Trophoblast cell (in vitro differentiated cells and primary cell): ENCODE results near the gene CTXN1.
"Not testable (repeated sequence)": the region's sequence is repeated elsewhere in the genome, so short reads cannot be mapped to it uniquely, and the experiment has no call there.

ENCODE experiments used
- DNase-seq, 2 donors: peaks; one replicate each; pipeline ENCODE4 v3.0.0-alpha.2; 2016
- H2AFZ ChIP-seq: 2 replicates; pipeline ENCODE4 v1.6.1; 2013; ENCODE audit warnings: low read length, moderate library complexity, mild to moderate bottlenecking; ENCODE audit not compliant: insufficient read depth, poor library complexity
- H2AK5ac ChIP-seq: 2 replicates; pipeline ENCODE4 v1.6.1; 2013; ENCODE audit warnings: mild to moderate bottlenecking, low read length
- H2BK120ac ChIP-seq: 2 replicates; pipeline ENCODE4 v1.6.1; 2013; ENCODE audit warnings: low read length, mild to moderate bottlenecking, moderate library complexity; ENCODE audit not compliant: insufficient read depth, poor library complexity
- H2BK12ac ChIP-seq: 2 replicates; pipeline ENCODE4 v1.6.1; 2013; ENCODE audit warnings: mild to moderate bottlenecking, low read length, moderate library complexity
- H2BK5ac ChIP-seq: 2 replicates; pipeline ENCODE4 v1.6.1; 2013; ENCODE audit warnings: low read length, low read depth, moderate library complexity, mild to moderate bottlenecking; ENCODE audit not compliant: poor library complexity
- H3K14ac ChIP-seq: 2 replicates; pipeline ENCODE4 v1.6.1; 2013; ENCODE audit warnings: mild to moderate bottlenecking, low read length
- H3K18ac ChIP-seq: 2 replicates; pipeline ENCODE4 v1.6.1; 2013; ENCODE audit warnings: mild to moderate bottlenecking, low read length
- H3K23ac ChIP-seq: 2 replicates; pipeline ENCODE4 v1.6.1; 2013; ENCODE audit warnings: low read length
- H3K27ac ChIP-seq: 2 replicates; pipeline ENCODE4 v1.5.1; 2013; ENCODE audit warnings: low read depth, mild to moderate bottlenecking, inconsistent platforms, low read length, moderate library complexity
- H3K27me3 ChIP-seq: 2 replicates; pipeline ENCODE4 v1.6.1; 2013; ENCODE audit warnings: inconsistent platforms, mild to moderate bottlenecking, low read length, moderate library complexity; ENCODE audit not compliant: insufficient read depth
- H3K36me3 ChIP-seq, 2 experiments: 1 replicate in 1 of 2; 2 replicates in 1 of 2; pipeline ENCODE4 v1.6.1; 2013; ENCODE audit warnings: low read length in 2 of 2, mild to moderate bottlenecking in 2 of 2, moderate library complexity in 1 of 2; ENCODE audit not compliant: insufficient read depth in 2 of 2, control insufficient read depth in 1 of 2
- H3K4ac ChIP-seq: 2 replicates; pipeline ENCODE4 v1.6.1; 2013; ENCODE audit warnings: low read depth, mild to moderate bottlenecking, low read length, moderate library complexity
- H3K4me1 ChIP-seq, 2 experiments: 1 replicate in 1 of 2; 2 replicates in 1 of 2; pipeline ENCODE4 v1.6.1; 2013; ENCODE audit warnings: low read length in 2 of 2, mild to moderate bottlenecking in 2 of 2, moderate library complexity in 1 of 2; ENCODE audit not compliant: insufficient read depth in 2 of 2, control insufficient read depth in 1 of 2
- H3K4me2 ChIP-seq: 2 replicates; pipeline ENCODE4 v1.6.1; 2013; ENCODE audit warnings: inconsistent platforms, mild to moderate bottlenecking, low read length, moderate library complexity
- H3K4me3 ChIP-seq: 2 replicates; pipeline ENCODE4 v1.5.1; 2013; ENCODE audit warnings: mild to moderate bottlenecking, low read depth, low read length, inconsistent platforms
- H3K79me1 ChIP-seq: one replicate; pipeline ENCODE4 v1.6.1; 2013; ENCODE audit warnings: low read length
- H3K79me2 ChIP-seq: 2 replicates; pipeline ENCODE4 v1.6.1; 2013; ENCODE audit warnings: low read length, mild to moderate bottlenecking; ENCODE audit not compliant: control insufficient read depth, insufficient read depth, poor library complexity
- H3K9ac ChIP-seq: 2 replicates; pipeline ENCODE4 v1.6.1; 2013; ENCODE audit warnings: mild to moderate bottlenecking, low read length
- H3K9me3 ChIP-seq: 2 replicates; pipeline ENCODE4 v1.6.1; 2013; ENCODE audit warnings: low read depth, mild to moderate bottlenecking, control low read depth, inconsistent platforms, low read length; ENCODE audit not compliant: insufficient read depth
- H4K12ac ChIP-seq: 2 replicates; pipeline ENCODE4 v1.6.1; 2013; ENCODE audit warnings: low read depth, mild to moderate bottlenecking, low read length, moderate library complexity
- H4K8ac ChIP-seq: 2 replicates; pipeline ENCODE4 v1.6.1; 2013; ENCODE audit warnings: low read depth, mild to moderate bottlenecking, low read length, moderate library complexity
- H4K91ac ChIP-seq: one replicate; pipeline ENCODE4 v1.6.1; 2013; ENCODE audit warnings: low read depth, mild to moderate bottlenecking, low read length, moderate library complexity
- WGBS: extraction: QIAGEN DNeasy Blood & Tissue Kit; methylation state at CpG from one replicate; pipeline ENCODE4 v1.1.7; 2013; ENCODE audit warnings: missing lambda C conversion rate; ENCODE audit not compliant: insufficient read length, insufficient coverage; ENCODE audit errors: extremely low coverage; 5-methylcytosine and 5-hydroxymethylcytosine counted together

CTXN1 gene

DNA sequence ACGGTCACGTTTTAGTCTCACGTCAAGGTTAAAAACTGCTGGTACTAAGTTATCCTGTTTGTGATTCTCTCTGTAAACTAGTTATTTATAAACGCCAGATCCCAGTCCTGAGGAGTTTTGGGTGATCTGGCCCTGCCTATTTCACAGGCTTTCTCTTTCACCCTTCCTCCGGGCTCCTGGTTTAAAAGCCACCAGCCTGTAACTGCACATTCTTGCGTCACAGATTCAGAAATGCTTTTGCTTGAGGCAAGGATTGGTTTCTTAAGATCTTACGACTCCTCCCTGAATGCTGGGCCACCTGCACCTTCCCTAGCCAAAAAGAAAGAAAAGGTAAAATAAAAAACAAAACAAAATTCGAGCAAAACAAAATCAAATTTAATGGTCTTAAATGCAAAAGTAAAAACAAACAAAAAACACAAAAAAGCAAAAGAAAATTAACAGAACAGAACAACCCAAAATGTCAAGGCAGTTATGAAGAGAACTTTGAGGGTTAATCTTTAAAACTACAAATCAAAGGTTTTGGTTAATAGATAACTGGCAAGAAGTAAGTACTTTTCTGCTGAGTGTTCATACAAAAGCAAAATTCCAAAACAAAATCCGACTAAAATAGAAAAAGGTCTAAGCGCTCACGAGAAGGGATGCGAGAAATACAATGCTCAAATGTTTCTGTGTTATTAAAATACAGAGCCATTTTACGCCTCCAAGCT, 36.1 kb upstream of the CTXN1 start:
- Histone ChIP-seq H2BK120ac (no peak overlapping the region), H3K9ac (no peak overlapping the region), H3K18ac (no peak overlapping the region), H4K91ac (no peak overlapping the region), H3K27ac (no peak overlapping the region), H2AFZ (no peak overlapping the region), H3K79me1 (peaks cover 4% of the 10 kb centered on the region), H3K4me2 (no peak overlapping the region), H3K14ac (no peak overlapping the region), H3K4ac (no peak overlapping the region), H2BK12ac (no peak overlapping the region), H3K79me2 (no peaks in the 10 kb centered on the region), H3K36me3 (peaks cover 45 to 62% of the 10 kb centered on the region in 2 experiments), H3K4me1 (peaks cover 4 to 11% of the 10 kb centered on the region in 2 experiments), H2BK5ac (no peak overlapping the region), H3K9me3 (no peaks in the 10 kb centered on the region), H3K23ac (no peak overlapping the region), H2AK5ac (no peak overlapping the region), H4K12ac (no peak overlapping the region), H3K4me3 (no peak overlapping the region), H4K8ac (no peak overlapping the region), H3K27me3 (no peaks in the 10 kb centered on the region)
- no CpG with 5 or more reads among the region's 13 CpGs for WGBS
- DNase-seq = peak; percentile 61 to 78

DNA sequence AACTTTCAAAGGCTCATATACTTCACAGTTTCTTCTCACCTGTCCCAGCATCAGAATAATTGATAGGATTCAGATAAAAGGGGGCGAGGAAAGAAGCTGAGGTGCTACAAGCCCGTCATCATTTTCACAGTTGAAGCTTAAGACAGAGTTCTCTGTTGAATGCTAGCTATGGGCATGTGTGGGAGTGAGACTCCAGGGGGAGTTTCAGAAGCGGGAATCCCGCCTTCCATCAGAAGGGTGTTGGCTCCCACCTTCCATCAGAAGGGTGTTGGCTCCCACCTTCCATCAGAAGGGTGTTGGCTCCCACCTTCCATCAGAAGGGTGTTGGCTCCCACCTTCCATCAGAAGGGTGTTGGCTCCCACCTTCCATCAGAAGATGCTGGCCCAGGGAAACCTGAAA, 35.1 kb upstream of the CTXN1 start:
- H3K9me3 ChIP-seq, H2BK12ac ChIP-seq, H3K79me2 ChIP-seq, H4K91ac ChIP-seq, DNase-seq, H2AFZ ChIP-seq, H3K27me3 ChIP-seq, H3K18ac ChIP-seq, H3K4me2 ChIP-seq, H4K8ac ChIP-seq, H3K23ac ChIP-seq, H3K14ac ChIP-seq, H2BK120ac ChIP-seq, H3K27ac ChIP-seq, H4K12ac ChIP-seq, H3K9ac ChIP-seq, H3K4ac ChIP-seq, H2AK5ac ChIP-seq, H3K79me1 ChIP-seq, H3K4me3 ChIP-seq, H2BK5ac ChIP-seq: not testable (repeated sequence)
- peaks cover 38 to 57% of the 10 kb centered on the region in 2 experiments for H3K36me3 ChIP-seq
- peaks cover 4 to 11% of the 10 kb centered on the region in 2 experiments for H3K4me1 ChIP-seq
- no CpG with 5 or more reads among the region's 4 CpGs for WGBS

DNA sequence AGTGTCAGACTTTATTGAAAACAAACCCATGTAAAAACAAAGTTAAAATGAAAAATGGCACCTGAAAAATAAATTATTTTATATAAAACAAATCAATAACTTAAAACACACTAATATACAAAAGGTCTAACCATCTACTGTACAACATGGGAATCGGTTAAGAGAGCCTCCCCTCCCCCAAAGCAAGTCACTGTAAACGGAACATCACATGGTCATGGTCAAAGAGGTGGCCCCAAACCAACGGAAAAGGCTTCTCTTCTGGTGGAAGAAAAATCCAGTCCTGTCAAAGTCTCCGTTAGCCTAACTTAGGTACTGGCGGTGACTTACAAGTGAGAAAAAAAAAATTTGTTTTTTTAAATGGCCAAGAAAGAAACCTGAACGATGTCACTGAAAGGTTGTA, 33.3 kb upstream of the CTXN1 start:
- Histone ChIP-seq H3K4ac (no peak overlapping the region), H3K27ac (no peak overlapping the region), H2BK12ac (no peak overlapping the region), H2BK5ac (no peak overlapping the region), H4K8ac (no peak overlapping the region), H3K79me1 (no peaks in the 10 kb centered on the region), H3K79me2 (no peaks in the 10 kb centered on the region), H3K9me3 (no peaks in the 10 kb centered on the region), H4K12ac (no peak overlapping the region), H3K4me1 (no peaks in the 10 kb centered on the region), H2BK120ac (no peak overlapping the region), H3K27me3 (no peaks in the 10 kb centered on the region), H4K91ac (no peak overlapping the region), H3K36me3 (peaks cover 31 to 43% of the 10 kb centered on the region in 2 experiments), H3K9ac (no peak overlapping the region), H3K4me2 (no peak overlapping the region), H3K14ac (no peak overlapping the region), H2AK5ac (no peak overlapping the region), H2AFZ (no peak overlapping the region), H3K4me3 (no peak overlapping the region), H3K23ac (no peak overlapping the region), H3K18ac (no peak overlapping the region)
- no CpG with 5 or more reads among the region's 6 CpGs for whole genome bisulfite sequencing
- DNase-seq = no peak

DNA sequence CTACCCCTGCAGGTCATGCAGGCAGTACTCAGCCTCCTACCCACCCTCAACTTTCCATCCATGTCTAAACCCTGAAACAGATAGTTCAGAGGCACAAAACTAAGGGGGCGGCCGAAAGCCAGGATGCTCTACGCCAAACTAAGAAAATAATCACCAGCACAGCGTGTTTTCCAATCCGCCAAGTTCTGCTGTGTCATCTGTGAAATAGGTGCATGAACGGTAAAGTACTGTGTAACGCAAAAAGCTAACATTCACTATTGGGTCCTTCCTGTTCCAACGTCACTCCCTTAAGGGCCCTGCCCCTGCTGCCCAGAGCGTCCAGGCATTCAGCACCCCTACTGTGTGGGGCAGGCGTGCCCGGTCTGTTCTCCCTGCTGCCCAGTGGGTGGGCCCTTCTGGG, 29.8 kb upstream of the CTXN1 start:
- no peaks in the 10 kb centered on the region for H3K79me2 ChIP-seq
- no peak overlapping the region for H4K12ac ChIP-seq
- H4K91ac ChIP-seq = no peak overlapping the region
- H3K27ac ChIP-seq = no peak overlapping the region
- H3K9ac ChIP-seq = no peak overlapping the region
- no peak overlapping the region for H2BK5ac ChIP-seq
- H3K27me3 ChIP-seq = no peaks in the 10 kb centered on the region
- no peak overlapping the region for H3K4me2 ChIP-seq
- H3K9me3 ChIP-seq = no peaks in the 10 kb centered on the region
- peaks cover 11 to 19% of the 10 kb centered on the region in 2 experiments for H3K36me3 ChIP-seq
- no peak overlapping the region for H3K18ac ChIP-seq
- H2AK5ac ChIP-seq = no peak overlapping the region
- H2AFZ ChIP-seq = no peak overlapping the region
- no peak overlapping the region for H2BK12ac ChIP-seq
- WGBS = no CpG with 5 or more reads among the region's 11 CpGs
- no peak for DNase-seq
- H3K79me1 ChIP-seq = no peaks in the 10 kb centered on the region
- H3K23ac ChIP-seq = no peak overlapping the region
- no peak overlapping the region for H4K8ac ChIP-seq
- no peak overlapping the region for H2BK120ac ChIP-seq
- H3K4ac ChIP-seq = no peak overlapping the region
- H3K4me3 ChIP-seq = no peak overlapping the region
- no peak overlapping the region for H3K14ac ChIP-seq
- peaks cover 0 to 3% of the 10 kb centered on the region in 2 experiments for H3K4me1 ChIP-seq
